Measurements from ENCODE around the gene AIRE. TPM values are rescaled to one million over a fixed set of nuclear protein-coding genes. Genes with fewer than 3 reads are reported as not detected.

The AIRE gene
- total RNA-seq, 1 donor from 2014 or later: 0.17 TPM

DNA sequence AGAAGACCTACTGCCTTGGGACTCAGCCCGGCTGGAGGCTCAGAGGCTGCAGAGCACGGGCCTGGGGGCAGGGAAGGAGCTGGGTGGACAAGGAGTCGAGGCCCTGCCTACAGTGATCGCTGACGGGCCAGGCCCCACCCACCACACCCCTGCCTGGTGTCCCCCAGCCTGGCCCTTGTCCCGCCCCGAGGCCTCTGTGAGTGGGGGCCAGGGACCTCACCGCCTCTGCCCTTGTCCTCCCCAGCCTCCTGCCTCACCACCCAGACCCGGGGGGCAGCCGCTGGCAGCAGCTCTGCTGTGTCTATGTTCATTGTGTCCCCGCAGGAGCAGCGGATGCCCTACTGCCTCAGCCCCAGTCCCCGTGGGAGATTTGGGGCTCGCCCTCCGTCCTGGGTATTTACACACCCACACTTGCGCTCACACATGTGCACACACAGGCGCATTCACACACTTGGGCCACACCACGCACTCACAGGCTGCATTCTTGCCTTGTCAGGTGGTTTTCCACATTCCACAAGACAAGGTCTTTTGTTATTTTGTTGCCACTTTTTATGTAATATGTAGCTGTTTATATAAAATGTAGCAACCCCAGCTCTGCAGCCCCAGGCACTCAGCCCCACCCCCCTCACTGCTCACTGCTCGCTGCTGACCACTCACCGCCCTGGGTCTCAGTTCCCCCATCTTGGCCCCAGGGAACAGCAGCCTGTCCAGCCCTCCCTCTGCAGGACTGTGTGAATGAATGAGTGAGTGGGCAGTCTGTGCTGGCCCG is 21.4 kb downstream of the AIRE start:
- TF ChIP-seq, protein P1, sequence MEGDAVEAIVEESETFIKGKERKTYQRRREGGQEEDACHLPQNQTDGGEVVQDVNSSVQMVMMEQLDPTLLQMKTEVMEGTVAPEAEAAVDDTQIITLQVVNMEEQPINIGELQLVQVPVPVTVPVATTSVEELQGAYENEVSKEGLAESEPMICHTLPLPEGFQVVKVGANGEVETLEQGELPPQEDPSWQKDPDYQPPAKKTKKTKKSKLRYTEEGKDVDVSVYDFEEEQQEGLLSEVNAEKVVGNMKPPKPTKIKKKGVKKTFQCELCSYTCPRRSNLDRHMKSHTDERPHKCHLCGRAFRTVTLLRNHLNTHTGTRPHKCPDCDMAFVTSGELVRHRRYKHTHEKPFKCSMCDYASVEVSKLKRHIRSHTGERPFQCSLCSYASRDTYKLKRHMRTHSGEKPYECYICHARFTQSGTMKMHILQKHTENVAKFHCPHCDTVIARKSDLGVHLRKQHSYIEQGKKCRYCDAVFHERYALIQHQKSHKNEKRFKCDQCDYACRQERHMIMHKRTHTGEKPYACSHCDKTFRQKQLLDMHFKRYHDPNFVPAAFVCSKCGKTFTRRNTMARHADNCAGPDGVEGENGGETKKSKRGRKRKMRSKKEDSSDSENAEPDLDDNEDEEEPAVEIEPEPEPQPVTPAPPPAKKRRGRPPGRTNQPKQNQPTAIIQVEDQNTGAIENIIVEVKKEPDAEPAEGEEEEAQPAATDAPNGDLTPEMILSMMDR (IDR thresholded peaks at IDR 0.05; ENCODE audit: insufficient read depth, low read length, poor library complexity, severe bottlenecking): no peak
- DNase-seq (ENCODE audit: low read depth): no peak
- H3K27me3 ChIP-seq (ENCODE audit: control insufficient read depth, insufficient read depth, low read length): no peaks in the 10 kb centered on the region
- no peaks in the 10 kb centered on the region for H3K36me3 ChIP-seq (ENCODE audit: control insufficient read depth, insufficient read depth, low read length)
- H3K4me3 ChIP-seq (ENCODE audit: low read depth, low read length): no peak overlapping the region

DNA sequence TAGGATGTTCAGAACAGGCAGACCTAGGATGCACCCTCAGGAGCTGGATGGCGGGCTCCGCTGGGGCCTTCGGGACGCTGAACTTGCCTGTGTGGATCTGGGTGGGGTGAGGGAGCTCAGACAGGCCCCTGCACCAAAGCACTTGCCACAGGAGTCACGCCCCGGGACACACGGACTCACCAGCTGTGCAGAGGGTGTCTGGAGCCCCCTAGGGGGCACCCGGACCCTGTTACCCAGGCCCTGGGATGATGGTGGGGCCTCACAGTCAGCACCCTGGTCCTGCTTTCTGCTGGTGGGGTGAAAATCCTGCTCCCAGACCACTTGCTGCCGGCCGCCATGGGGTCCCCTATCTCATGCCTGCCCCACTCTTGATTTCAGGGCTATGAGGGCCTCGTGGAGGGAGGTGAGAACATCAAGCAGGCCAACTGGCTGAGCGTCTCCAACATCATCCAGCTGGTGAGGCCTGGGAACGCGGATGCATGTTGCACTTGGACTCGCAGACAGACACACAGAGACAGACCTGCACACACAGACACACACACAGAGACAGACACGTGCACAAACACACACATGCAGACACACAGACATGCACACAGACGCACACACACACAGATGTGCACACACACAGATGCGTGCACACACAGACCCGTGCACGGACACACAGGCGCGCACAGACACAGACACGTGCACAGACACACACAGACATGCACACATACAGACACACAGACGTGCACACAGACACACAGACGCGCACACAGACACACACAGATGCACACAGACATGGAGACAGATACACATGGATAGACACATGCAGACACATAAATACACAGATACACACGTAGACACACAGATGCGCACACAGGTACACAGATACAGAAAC is 25.2 kb downstream of the AIRE start:
- Histone ChIP-seq H3K27me3 (ENCODE audit: control insufficient read depth, insufficient read depth, low read length) (no peaks in the 10 kb centered on the region), H3K36me3 (ENCODE audit: control insufficient read depth, insufficient read depth, low read length) (no peaks in the 10 kb centered on the region), H3K4me3 (ENCODE audit: low read depth, low read length) (no peak overlapping the region)
- TF ChIP-seq, protein P1 (IDR thresholded peaks at IDR 0.05; ENCODE audit: insufficient read depth, low read length, poor library complexity, severe bottlenecking): no peak
- DNase-seq (ENCODE audit: low read depth): no peak

DNA sequence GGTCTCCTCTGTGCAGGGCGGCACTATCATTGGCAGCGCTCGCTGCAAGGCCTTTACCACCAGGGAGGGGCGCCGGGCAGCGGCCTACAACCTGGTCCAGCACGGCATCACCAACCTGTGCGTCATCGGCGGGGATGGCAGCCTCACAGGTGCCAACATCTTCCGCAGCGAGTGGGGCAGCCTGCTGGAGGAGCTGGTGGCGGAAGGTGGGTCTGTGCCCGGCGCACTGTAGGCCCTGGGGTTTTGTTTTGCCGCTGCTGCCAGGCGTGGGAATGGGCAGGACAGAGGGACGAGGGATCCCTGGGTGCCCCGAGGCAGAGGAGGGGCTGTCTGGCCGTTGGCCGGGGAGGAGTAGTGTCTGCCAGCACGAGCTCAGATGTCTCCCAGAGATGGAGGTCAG is 26.4 kb downstream of the AIRE start:
- H3K4me3 ChIP-seq (ENCODE audit: low read depth, low read length): no peak overlapping the region
- no peaks in the 10 kb centered on the region for H3K27me3 ChIP-seq (ENCODE audit: control insufficient read depth, insufficient read depth, low read length)
- DNase-seq (ENCODE audit: low read depth): no peak
- H3K36me3 ChIP-seq (ENCODE audit: control insufficient read depth, insufficient read depth, low read length): no peaks in the 10 kb centered on the region
- TF ChIP-seq, protein P1 (IDR thresholded peaks at IDR 0.05; ENCODE audit: insufficient read depth, low read length, poor library complexity, severe bottlenecking): no peak

DNA sequence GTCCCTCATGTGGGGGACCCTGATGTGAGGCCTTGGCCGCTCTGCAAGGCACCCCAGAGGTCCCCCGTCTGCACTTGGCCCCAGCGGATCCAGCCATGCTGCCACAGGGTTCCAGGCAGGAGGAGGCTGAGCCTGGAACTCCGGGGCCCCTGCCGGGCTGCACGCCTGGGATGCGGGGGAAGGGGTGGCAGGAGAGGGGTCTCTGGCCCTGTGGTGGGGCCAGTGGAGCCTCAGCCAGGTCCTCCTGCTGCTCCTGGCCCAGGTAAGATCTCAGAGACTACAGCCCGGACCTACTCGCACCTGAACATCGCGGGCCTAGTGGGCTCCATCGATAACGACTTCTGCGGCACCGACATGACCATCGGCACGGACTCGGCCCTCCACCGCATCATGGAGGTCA is 27.0 kb downstream of the AIRE start:
- Histone ChIP-seq H3K4me3 (ENCODE audit: low read depth, low read length) (no peak overlapping the region), H3K36me3 (ENCODE audit: control insufficient read depth, insufficient read depth, low read length) (no peaks in the 10 kb centered on the region), H3K27me3 (ENCODE audit: control insufficient read depth, insufficient read depth, low read length) (no peaks in the 10 kb centered on the region)
- DNase-seq (ENCODE audit: low read depth): no peak
- TF ChIP-seq, protein P1 (IDR thresholded peaks at IDR 0.05; ENCODE audit: insufficient read depth, low read length, poor library complexity, severe bottlenecking): no peak

DNA sequence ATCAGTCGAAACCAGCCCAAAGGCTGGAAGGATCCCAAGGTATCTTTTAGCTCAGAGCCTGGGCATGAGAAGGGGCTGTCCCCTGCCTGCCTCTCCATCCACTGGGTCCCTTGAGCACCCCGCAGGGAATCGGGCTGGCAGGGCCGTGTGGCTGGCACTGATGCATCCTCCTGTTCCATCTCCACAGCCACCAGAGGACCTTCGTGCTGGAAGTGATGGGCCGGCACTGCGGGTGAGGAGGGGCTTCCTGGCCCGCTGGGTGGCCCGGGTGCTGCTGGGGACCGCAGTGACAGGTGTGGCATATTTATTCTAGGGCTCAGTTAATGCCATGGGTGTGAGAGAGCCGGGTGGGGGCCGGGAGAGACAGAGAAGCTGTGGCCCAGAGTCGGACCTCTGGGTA is 27.8 kb downstream of the AIRE start:
- Histone ChIP-seq H3K27me3 (ENCODE audit: control insufficient read depth, insufficient read depth, low read length) (no peaks in the 10 kb centered on the region), H3K4me3 (ENCODE audit: low read depth, low read length) (no peak overlapping the region), H3K36me3 (ENCODE audit: control insufficient read depth, insufficient read depth, low read length) (no peaks in the 10 kb centered on the region)
- no peak for DNase-seq (ENCODE audit: low read depth)
- TF ChIP-seq, protein P1 (IDR thresholded peaks at IDR 0.05; ENCODE audit: insufficient read depth, low read length, poor library complexity, severe bottlenecking): no peak
